Activated naive CD8-positive, alpha-beta T cell (primary cell): ENCODE data around the gene MYLK3.
"Not testable (repeated sequence)": the region's sequence is repeated elsewhere in the genome, so short reads cannot be mapped to it uniquely, and the experiment has no call there.

Experiments
- H3K27ac Mint-ChIP-seq: one replicate; pipeline ENCODE4 v1.8.0; 2021; ENCODE audit warnings: mixed read lengths
- H3K27me3 Mint-ChIP-seq: one replicate; pipeline ENCODE4 v1.8.0; 2021; ENCODE audit warnings: mixed read lengths
- H3K36me3 Mint-ChIP-seq: one replicate; pipeline ENCODE4 v1.8.0; 2021; ENCODE audit warnings: mixed read lengths
- H3K4me1 Mint-ChIP-seq: one replicate; pipeline ENCODE4 v1.8.0; 2021; ENCODE audit warnings: low read depth, mixed read lengths
- H3K4me3 Mint-ChIP-seq: one replicate; pipeline ENCODE4 v1.8.0; 2021; ENCODE audit warnings: mild to moderate bottlenecking, mixed read lengths
- H3K9me3 Mint-ChIP-seq: one replicate; pipeline ENCODE4 v1.8.0; 2021; ENCODE audit warnings: low read depth, mixed read lengths

The MYLK3 gene

DNA sequence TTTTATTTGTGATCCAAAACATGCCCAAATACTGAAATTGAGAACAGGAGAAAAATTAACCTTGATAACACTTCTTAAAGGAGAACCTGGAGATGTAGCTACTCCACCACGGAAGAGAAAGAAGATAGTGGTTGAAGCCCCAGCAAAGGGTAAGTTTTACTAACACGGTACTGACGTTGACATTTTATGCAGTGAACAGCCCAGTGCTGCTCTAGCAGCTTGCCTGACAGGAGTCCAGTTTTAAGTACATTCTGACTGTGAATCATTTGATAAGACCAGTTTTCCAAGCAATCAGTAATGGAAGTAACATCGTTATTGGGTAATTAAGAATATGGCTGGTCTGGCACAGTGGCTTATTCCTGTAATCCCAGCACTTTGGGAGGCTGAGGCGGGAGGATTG lies 52.2 kb downstream of the MYLK3 start:
- no peak overlapping the region for H3K27ac Mint-ChIP-seq
- no peaks in the 10 kb centered on the region for H3K27me3 Mint-ChIP-seq
- peaks cover 15% of the 10 kb centered on the region for H3K36me3 Mint-ChIP-seq
- H3K9me3 Mint-ChIP-seq: no peaks in the 10 kb centered on the region
- H3K4me1 Mint-ChIP-seq: peaks cover 3% of the 10 kb centered on the region
- H3K4me3 Mint-ChIP-seq: no peak overlapping the region

DNA sequence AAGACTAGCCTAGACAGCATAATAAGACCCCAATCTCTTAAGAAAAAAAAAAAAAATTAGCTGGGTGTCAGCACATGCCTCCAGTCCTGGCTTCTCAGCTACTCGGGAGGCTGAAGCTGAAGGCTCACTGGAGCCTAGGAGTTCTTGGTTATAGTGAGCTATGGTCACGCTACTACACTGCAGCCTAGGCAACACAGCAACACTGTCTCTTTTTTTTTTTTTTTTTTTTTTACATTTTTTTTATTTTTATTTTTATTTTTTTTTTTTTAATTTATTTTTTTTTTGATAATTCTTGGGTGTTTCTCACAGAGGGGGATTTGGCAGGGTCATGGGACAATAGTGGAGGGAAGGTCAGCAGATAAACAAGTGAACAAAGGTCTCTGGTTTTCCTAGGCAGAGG lies 54.5 kb downstream of the MYLK3 start:
- H3K9me3 Mint-ChIP-seq: no peaks in the 10 kb centered on the region

DNA sequence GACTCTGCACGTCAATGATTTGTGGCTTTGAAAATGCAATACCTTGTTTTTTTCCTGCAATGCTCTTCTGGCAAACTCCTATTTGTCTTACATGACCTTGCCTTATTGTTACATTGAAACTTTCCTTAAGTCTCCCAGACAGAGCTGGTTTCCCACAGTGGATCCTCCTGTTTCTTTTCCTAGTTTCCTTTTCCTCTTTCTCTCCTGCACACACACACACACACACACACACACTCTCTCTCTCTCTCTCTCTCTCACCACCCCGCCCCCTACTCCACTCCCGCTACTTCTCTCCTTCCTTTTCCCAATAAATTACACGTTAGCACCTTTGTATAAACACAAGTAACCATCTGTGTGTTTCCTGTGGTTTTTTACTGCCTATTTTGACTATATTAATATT lies 56.4 kb downstream of the MYLK3 start:
- peaks cover 10% of the 10 kb centered on the region for H3K36me3 Mint-ChIP-seq
- H3K27ac Mint-ChIP-seq: no peak overlapping the region
- H3K9me3 Mint-ChIP-seq: no peaks in the 10 kb centered on the region
- H3K4me3 Mint-ChIP-seq: no peak overlapping the region
- H3K4me1 Mint-ChIP-seq: peaks cover 19% of the 10 kb centered on the region
- no peaks in the 10 kb centered on the region for H3K27me3 Mint-ChIP-seq

More for the DNA sequence above, 54.5 kb downstream of the MYLK3 start:
- Mint-ChIP-seq H3K27me3 (no peaks in the 10 kb centered on the region), H3K4me3 (no peak overlapping the region), H3K27ac (no peak overlapping the region), H3K4me1 (peaks cover 3% of the 10 kb centered on the region), H3K36me3 (peaks cover 15% of the 10 kb centered on the region)

DNA sequence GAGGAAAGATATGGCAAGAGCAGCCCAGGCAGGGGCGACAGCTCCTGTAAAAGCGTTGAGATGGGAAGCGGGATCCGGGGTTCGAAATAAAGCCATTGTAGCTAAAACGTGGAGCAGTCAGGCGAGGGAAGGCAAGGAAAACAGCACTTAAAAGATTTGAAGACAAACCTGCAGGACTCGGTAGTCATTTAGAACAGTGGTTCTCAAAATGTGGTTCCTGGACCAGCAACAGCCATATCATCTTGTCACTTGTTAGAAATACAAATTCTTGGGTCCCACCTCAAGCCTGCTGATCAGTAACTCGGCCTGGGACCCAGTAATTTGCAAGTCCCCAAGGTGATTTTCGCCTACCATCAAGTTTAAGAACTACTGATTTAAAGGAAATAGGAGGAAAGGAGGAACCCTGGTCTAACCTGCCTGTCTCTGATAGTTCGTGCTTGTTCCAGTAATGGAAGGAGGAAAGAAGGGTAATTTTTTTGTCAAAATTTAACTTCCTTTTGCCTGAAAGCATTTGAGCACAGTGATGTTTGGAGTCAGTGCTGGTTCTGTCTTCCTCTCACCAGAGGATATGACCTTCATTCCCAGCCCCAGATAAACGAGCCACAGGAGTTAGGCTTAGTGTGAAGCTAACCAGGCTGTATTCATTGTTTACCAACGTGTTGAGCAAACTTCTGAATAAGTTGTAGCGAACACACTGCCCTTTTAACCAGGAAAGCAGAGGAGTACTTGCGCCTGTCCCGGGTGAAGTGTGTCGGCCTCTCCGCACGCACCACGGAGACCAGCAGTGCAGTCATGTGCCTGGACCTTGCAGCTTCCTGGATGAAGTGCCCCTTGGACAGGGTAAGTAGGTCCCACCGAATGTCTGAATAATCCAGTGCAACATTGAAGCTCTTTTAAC lies 57.6 kb downstream of the MYLK3 start:
- no peaks in the 10 kb centered on the region for H3K9me3 Mint-ChIP-seq
- H3K4me1 Mint-ChIP-seq: peaks cover 27% of the 10 kb centered on the region
- H3K4me3 Mint-ChIP-seq: no peak overlapping the region

DNA sequence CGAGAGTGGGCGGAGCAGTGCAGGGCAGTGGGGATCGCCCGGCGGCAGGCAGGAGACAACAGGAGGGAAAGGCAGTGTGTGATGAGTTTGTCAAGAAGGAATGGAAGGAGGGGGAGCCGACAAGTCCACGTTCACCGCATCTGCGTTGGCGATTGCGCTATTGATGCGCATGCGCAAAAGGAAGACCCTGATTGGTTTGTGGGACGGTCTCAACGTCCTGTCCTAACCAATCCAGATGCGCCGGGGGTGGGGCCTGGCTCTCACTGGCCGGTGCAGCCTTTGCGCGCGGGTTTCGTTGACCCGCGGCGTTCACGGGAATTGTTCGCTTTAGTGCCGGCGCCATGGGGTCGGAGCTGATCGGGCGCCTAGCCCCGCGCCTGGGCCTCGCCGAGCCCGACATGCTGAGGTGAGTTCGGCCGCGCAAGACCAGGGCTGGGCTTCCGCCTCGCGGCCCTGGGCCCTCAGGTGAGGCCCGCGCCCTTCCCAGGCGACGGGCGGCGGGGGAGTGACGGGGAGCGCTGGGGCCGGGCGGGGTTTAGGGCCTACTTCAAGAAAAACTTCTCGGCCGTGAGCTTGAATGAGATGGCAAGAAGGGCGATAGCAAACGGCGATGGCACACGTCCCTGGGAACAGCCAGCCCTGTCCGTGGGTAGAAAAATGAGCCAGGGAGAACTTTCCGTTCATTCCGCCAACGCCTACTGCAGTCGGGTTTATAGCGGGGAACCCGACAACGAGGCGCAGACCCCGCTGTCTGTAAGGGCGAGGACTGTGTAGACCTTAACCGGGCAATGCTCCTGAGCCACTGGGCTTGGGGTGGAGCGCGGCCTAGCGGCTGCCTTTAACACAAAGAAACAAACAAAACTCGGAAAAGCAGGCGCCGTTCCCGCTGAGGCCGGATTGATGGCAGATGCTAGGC lies 58.5 kb downstream of the MYLK3 start, which contains the start of gene ORC6:
ORC6 (plus strand) TSS at position 295 of the 916 bp plus-strand sequence; CDS start at position 342, 47 bp downstream.
- Mint-ChIP-seq H3K4me3 (no peak within 1 kb of the TSS), H3K36me3 (peaks cover 2% of the 10 kb centered on the region), H3K4me1 (peaks cover 36% of the 10 kb centered on the region), H3K27me3 (no peaks in the 10 kb centered on the region), H3K9me3 (no peaks in the 10 kb centered on the region), H3K27ac (no peak within 1 kb of the TSS)

More for the DNA sequence above, 57.6 kb downstream of the MYLK3 start:
- Mint-ChIP-seq H3K27ac (no peak overlapping the region), H3K27me3 (no peaks in the 10 kb centered on the region), H3K36me3 (peaks cover 5% of the 10 kb centered on the region)

DNA sequence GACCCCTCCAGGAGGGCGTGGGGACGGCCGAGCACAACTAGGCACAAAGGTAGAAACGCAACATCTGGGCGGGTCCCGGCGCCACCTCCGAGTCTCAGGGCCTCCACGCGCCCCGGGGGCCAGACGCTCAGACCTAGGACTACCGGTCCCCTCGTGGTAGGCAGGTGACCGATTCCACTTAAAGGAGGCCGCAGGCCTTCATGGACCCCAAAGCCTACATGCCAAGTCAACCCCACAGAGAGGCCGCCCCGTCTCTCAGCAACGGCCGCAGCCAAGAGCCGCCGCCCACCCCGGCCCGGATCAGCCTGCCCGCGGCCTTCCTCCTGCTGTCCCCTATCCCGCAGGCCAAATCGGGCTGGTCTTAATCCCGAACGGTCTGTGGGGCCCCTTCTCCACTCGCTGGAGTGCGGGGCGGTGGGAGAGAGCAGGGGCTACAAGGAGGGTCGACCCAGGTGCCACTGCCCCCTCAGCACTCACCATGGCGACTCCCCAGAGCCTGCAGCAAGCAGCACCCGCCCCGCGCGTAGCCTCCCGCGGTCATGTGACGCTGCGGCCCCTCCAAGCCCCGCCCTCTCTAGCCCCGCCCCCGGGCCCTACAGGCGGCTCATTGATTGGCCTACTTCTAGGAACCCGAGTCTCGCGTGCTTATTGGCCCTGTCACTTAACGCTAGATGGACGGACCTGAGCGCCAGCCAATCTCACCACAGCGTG lies 59.3 kb downstream of the MYLK3 start, which contains the start of gene VPS35:
VPS35 (minus strand) TSS at position 525 of the 711 bp plus-strand sequence; CDS start at position 480, 45 bp downstream.
- Mint-ChIP-seq H3K27ac (no peak within 1 kb of the TSS), H3K4me1 (peaks cover 44% of the 10 kb centered on the region), H3K36me3 (peaks cover 2% of the 10 kb centered on the region), H3K4me3 (no peak within 1 kb of the TSS), H3K27me3 (no peaks in the 10 kb centered on the region), H3K9me3 (no peaks in the 10 kb centered on the region)

DNA sequence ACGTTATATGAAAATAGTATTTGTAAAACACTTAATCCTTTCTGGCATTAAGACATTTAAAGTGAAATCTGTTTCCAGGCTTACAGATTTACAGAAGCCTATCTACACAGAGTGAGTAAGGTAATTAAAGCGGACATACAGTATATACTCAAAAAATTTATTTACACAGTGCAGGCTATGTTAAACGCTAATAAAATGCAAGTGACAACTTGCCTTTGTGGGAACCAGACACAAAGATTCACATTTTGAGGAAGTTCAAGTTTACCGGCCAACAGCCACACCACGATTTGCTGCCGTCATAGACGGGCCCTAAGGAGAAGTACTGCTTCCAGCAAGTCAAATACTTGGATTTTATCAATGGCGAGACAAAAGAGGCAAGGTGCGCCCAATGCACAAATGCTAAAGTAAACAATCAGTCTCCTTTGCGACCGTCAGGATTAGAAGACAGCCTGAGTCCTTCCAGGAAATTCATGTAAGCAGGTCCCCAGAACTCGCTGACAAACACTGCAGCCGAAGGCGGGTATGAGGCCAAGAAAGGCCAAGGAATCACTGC lies 60.0 kb downstream of the MYLK3 start:
- no peaks in the 10 kb centered on the region for H3K9me3 Mint-ChIP-seq
- H3K27ac Mint-ChIP-seq: no peak overlapping the region
- H3K4me1 Mint-ChIP-seq: peaks cover 48% of the 10 kb centered on the region
- H3K36me3 Mint-ChIP-seq: peaks cover 2% of the 10 kb centered on the region
- no peak overlapping the region for H3K4me3 Mint-ChIP-seq
- H3K27me3 Mint-ChIP-seq: no peaks in the 10 kb centered on the region

DNA sequence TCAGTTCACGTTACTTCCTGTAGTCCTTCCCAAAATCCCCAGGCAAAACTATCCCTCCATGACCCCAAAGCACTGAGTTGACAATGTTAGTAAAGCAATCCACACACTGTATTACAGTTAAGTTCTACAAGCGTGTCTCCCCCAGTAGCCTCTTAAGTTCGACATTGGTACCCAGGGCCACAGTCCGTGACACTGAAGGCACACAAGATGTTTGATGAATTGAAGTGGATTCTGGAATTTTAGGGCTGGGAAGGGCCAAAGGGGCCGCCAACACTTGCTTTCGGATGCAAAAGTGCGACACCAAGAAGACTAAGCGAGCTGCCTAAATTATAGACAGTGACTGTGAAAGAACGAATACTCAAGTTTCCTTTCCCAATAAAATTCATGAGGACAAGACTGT lies 60.7 kb downstream of the MYLK3 start:
- Mint-ChIP-seq H3K9me3 (no peaks in the 10 kb centered on the region), H3K4me1 (peaks cover 52% of the 10 kb centered on the region), H3K36me3 (peaks cover 2% of the 10 kb centered on the region), H3K27ac (peak overlapping the region; percentile 25), H3K27me3 (no peaks in the 10 kb centered on the region), H3K4me3 (no peak overlapping the region)

DNA sequence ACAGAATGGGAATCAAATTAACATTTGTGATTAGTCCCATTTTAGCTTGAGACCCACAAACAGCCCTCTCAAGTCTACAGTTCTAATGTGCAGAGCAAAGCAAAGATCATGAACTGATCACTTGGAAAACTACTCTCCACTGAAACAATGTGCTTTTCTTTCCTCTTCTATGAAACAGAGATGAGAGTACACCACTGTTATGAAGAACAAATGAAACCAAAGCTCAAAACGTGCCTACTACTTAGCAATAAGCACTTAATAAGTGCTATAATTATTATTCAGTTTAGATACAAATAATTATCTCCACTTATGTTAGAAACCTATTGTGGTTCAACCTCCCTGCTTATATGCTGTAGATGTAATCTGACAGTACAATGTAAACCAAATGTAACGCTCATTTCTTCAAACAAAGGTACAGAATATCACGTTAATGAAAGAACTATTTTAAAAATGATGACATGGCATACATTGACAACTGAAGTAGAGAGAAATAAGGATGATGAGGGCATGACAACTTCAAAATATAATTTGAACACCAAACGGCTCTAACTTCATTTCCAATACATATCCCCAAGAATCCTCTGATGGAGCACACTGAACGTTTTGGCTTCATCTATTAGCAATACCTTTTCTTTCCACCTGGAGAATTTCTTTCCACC lies 61.2 kb downstream of the MYLK3 start:
- H3K4me1 Mint-ChIP-seq: peaks cover 56% of the 10 kb centered on the region
- H3K9me3 Mint-ChIP-seq: no peaks in the 10 kb centered on the region
- H3K27me3 Mint-ChIP-seq: no peaks in the 10 kb centered on the region
- no peak overlapping the region for H3K27ac Mint-ChIP-seq
- no peak overlapping the region for H3K4me3 Mint-ChIP-seq
- no peaks in the 10 kb centered on the region for H3K36me3 Mint-ChIP-seq

DNA sequence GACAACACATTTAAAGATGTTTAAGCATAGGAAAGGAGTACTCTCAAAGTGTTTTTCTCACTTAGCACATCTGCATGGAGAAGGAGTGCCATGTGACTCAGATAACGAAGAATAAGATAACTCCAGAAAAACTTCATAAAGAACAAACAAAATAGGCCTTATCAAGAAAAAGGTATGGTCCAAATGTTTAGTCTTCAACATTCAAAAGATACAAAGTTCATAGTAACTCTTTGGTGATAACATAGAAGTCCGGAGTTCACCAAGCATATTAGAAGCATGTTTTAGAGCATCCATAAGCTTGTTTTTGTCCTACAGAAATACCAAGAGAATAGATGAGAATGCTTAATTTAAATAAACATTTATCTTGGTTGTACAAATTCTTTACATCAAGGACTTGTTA lies 66.3 kb downstream of the MYLK3 start:
- peaks cover 39% of the 10 kb centered on the region for H3K4me1 Mint-ChIP-seq
- H3K27ac Mint-ChIP-seq, H3K9me3 Mint-ChIP-seq, H3K4me3 Mint-ChIP-seq, H3K36me3 Mint-ChIP-seq, H3K27me3 Mint-ChIP-seq: not testable (repeated sequence)

DNA sequence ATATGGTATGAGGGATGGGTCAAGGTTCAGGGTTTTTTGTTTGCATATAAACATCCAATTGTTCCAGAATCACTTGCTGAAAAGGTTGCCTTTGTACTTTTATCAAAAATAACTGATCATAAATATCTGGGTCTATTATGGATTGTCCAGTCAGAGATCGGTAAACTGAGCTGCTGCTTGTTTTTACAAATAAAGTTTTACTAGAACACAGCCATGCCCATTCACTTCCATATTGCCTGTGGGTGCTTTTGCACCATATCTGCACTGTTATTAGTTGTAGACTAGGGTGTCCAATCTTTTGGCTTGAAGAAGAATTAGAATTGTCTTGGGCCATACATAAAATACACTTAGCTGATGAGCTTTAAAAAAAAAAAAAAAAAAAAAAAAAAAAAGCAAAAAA lies 70.2 kb downstream of the MYLK3 start:
- H3K36me3 Mint-ChIP-seq: peaks cover 12% of the 10 kb centered on the region
- not testable (repeated sequence) for H3K27me3 Mint-ChIP-seq, H3K4me1 Mint-ChIP-seq, H3K9me3 Mint-ChIP-seq, H3K27ac Mint-ChIP-seq, H3K4me3 Mint-ChIP-seq

DNA sequence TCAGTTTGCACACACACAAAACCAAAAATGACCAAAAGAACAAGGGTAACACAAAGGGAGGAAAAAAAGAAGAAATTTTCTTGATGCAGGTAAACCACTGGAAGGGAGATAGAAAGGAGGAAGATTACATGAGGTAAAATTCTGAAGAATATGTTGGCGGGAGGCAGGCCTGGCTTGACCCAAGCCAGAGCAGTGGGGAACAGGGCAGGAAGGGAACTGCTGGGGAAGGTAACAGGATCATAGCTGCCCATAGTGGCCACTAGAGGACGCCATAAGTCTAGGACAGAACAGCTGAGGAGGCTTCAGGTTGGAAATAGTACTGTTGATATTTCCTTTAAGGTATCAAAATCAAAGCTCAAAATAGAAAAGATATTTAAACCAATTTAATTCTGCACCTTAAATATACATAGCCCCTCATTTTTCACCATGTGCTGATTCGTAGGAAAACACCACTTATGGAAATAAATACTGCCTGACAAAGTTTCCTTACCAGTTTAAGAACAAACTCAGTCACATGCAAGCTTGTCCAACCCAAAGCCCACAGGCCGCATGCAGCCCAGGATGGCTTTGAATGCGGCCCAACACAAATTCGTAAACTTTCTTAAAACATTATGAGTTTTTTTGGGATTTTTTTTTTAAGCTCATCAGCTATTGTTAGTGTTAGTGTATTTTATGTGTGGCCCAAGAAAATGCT lies 74.7 kb downstream of the MYLK3 start:
- H3K27me3 Mint-ChIP-seq: no peaks in the 10 kb centered on the region
- no peak overlapping the region for H3K4me3 Mint-ChIP-seq
- H3K27ac Mint-ChIP-seq: no peak overlapping the region
- no peaks in the 10 kb centered on the region for H3K4me1 Mint-ChIP-seq
- peaks cover 11% of the 10 kb centered on the region for H3K36me3 Mint-ChIP-seq
- H3K9me3 Mint-ChIP-seq: no peaks in the 10 kb centered on the region

DNA sequence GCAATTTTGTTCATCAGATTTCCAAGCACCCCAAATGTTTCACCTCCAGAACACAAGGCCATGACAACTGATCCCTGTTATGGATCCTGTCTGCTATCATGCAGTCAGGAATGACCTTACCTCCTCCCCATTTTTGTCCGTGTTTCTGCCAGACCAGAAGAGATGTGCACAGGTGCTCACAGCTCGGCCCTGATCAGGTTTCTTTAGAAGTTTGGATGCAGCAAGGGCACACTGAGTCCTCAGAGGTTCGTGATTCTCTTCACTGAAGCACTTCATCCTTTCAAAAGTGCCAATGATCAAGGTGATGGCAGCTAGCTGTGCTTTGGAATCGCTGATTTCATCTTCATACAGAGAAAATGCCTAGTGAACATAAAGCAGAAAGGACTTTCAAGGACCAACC lies 86.0 kb downstream of the MYLK3 start:
- H3K4me3 Mint-ChIP-seq: no peak overlapping the region
- H3K27me3 Mint-ChIP-seq: no peaks in the 10 kb centered on the region
- H3K36me3 Mint-ChIP-seq: peaks cover 2% of the 10 kb centered on the region
- peaks cover 13% of the 10 kb centered on the region for H3K4me1 Mint-ChIP-seq
- H3K9me3 Mint-ChIP-seq: no peaks in the 10 kb centered on the region
- H3K27ac Mint-ChIP-seq: no peak overlapping the region
